ENCODE results near the gene CUL9.

DNA sequence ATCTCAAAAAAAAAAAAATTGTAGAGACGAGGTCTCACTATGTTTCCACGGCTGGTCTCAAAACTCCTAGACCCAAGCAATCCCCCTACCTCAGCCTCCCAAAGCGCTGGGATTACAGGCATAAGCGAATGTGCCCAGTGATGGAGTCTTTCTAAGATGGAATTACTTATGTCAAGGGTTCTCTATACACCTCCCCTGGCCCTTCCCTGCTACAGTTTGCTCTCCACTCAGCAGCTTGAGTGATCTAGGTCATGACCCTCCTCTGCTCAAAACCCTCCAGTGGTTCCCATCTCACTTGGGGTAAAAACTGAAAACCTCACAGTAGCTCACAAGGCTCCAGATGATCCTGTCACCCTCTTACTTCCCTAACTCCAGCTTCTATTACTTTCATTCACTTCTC is 49.1 kb downstream of the CUL9 start:
- TF ChIP-seq POLR2A (IDR thresholded peaks at IDR 0.05) = no peak
- TF ChIP-seq, protein P1, sequence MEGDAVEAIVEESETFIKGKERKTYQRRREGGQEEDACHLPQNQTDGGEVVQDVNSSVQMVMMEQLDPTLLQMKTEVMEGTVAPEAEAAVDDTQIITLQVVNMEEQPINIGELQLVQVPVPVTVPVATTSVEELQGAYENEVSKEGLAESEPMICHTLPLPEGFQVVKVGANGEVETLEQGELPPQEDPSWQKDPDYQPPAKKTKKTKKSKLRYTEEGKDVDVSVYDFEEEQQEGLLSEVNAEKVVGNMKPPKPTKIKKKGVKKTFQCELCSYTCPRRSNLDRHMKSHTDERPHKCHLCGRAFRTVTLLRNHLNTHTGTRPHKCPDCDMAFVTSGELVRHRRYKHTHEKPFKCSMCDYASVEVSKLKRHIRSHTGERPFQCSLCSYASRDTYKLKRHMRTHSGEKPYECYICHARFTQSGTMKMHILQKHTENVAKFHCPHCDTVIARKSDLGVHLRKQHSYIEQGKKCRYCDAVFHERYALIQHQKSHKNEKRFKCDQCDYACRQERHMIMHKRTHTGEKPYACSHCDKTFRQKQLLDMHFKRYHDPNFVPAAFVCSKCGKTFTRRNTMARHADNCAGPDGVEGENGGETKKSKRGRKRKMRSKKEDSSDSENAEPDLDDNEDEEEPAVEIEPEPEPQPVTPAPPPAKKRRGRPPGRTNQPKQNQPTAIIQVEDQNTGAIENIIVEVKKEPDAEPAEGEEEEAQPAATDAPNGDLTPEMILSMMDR (IDR thresholded peaks at IDR 0.05) = no peak
